Transverse colon (tissue), 4 donors: Measurements from ENCODE around the gene FDPS.

Experiments used
- EP300 ChIP-seq: sonication (generic); formaldehyde crosslinking; IDR thresholded peaks from one replicate; pipeline ENCODE4 v1.6.1; 2017; ENCODE audit warnings: antibody characterized with exemption, low read depth
- POLR2A ChIP-seq: fragments of 450-650 bp; IDR thresholded peaks from one replicate; pipeline ENCODE4 v1.6.1; 2016; ENCODE audit warnings: antibody characterized with exemption, mild to moderate bottlenecking, moderate library complexity
- POLR2AphosphoS5 ChIP-seq, 3 donors: sonication (generic); formaldehyde crosslinking; IDR thresholded peaks; one replicate each; pipeline ENCODE4 v1.6.1; 2016; ENCODE audit warnings: antibody characterized with exemption in 3 of 3
- TF ChIP-seq, protein P1 (sequence below), 5 experiments: fragments of 200-600 bp in 3 of 5; fragments of 450-650 bp in 2 of 5; sonication (generic) in 3 of 5; IDR thresholded peaks; 1 replicate in 2 of 5; 2 replicates in 3 of 5; pipeline ENCODE4 v1.5.1; 2016 to 2017; ENCODE audit warnings: antibody characterized with exemption in 5 of 5, inconsistent platforms in 3 of 5, mild to moderate bottlenecking in 2 of 5, moderate library complexity in 1 of 5

DNA sequence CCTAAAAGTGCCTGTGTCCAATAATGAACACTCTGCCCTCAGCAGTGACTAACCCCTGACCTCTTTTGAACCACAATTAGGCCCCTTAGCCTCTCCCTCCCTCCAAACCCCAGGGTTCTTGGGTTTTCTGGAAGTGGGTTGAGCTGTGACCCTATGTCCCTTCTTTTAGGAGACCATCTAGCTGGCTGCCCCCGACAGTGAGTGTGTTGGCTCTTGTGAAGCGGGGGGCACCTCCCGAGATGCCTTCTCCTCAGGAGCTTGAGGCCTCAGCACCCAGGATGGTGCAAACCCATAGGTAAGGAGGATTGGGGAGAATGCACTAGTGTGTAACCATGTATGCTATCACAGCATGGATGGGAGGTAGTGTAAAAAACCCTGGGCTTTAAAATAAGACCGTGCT is 19.3 kb downstream of the FDPS start:
- no peak for TF ChIP-seq EP300
- TF ChIP-seq POLR2AphosphoS5 (IDR thresholded peaks at IDR 0.05), result no peak
- TF ChIP-seq, protein P1, sequence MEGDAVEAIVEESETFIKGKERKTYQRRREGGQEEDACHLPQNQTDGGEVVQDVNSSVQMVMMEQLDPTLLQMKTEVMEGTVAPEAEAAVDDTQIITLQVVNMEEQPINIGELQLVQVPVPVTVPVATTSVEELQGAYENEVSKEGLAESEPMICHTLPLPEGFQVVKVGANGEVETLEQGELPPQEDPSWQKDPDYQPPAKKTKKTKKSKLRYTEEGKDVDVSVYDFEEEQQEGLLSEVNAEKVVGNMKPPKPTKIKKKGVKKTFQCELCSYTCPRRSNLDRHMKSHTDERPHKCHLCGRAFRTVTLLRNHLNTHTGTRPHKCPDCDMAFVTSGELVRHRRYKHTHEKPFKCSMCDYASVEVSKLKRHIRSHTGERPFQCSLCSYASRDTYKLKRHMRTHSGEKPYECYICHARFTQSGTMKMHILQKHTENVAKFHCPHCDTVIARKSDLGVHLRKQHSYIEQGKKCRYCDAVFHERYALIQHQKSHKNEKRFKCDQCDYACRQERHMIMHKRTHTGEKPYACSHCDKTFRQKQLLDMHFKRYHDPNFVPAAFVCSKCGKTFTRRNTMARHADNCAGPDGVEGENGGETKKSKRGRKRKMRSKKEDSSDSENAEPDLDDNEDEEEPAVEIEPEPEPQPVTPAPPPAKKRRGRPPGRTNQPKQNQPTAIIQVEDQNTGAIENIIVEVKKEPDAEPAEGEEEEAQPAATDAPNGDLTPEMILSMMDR (IDR thresholded peaks at IDR 0.05), result no peak
- TF ChIP-seq POLR2A, result no peak
